Activated T-cell treated with anti-CD3 and anti-CD28 coated beads, Interleukin-2, amount 50 U/mL, for 72 hours (primary cell): ENCODE results near the gene LIPE. TPM values are rescaled to one million over a fixed set of nuclear protein-coding genes. Genes with fewer than 3 reads are reported as not detected.

ENCODE experiments used
- ATAC-seq, 2 donors: fragments of 150-1000 bp; cut with Tn5 transposase; replicated peaks in 1 of 2; 2 replicates each; pipeline ENCODE4 v1.10.0; 2021; ENCODE audit warnings: moderate library complexity in 2 of 2, mild to moderate bottlenecking in 1 of 2
- DNase-seq, 2 donors: peaks; one replicate each; pipeline ENCODE4 v3.0.0; 2021 to 2022; ENCODE audit warnings: mixed read lengths in 1 of 2
- H3K27ac Mint-ChIP-seq: one replicate; pipeline ENCODE4 v1.8.0; 2022; ENCODE audit warnings: mild to moderate bottlenecking, moderate library complexity, mixed read lengths
- H3K27me3 Mint-ChIP-seq: one replicate; pipeline ENCODE4 v1.8.0; 2022; ENCODE audit warnings: low read depth, mixed read lengths
- H3K36me3 Mint-ChIP-seq, 2 donors: one replicate each; pipeline ENCODE4 v1.8.0; 2022; ENCODE audit warnings: mixed read lengths in 2 of 2, mild to moderate bottlenecking in 1 of 2; ENCODE audit not compliant: insufficient read depth in 2 of 2
- H3K4me1 Mint-ChIP-seq: one replicate; pipeline ENCODE4 v1.8.0; 2022; ENCODE audit warnings: low read depth, mixed read lengths
- H3K4me3 Mint-ChIP-seq, 2 donors: one replicate each; pipeline ENCODE4 v1.8.0; 2022; ENCODE audit warnings: mild to moderate bottlenecking in 2 of 2, mixed read lengths in 2 of 2, moderate library complexity in 2 of 2
- H3K9me3 Mint-ChIP-seq, 2 donors: one replicate each; pipeline ENCODE4 v1.8.0; 2022; ENCODE audit warnings: mixed read lengths in 2 of 2
- total RNA-seq, 2 donors: library from RNA; stranded (reverse); gene quantifications; one replicate each; pipeline ENCODE4 v1.2.3, GENCODE V29; 2022

LIPE gene
- total RNA-seq, 2 donors from 2014 or later = 46.5 to 53.8 TPM

DNA sequence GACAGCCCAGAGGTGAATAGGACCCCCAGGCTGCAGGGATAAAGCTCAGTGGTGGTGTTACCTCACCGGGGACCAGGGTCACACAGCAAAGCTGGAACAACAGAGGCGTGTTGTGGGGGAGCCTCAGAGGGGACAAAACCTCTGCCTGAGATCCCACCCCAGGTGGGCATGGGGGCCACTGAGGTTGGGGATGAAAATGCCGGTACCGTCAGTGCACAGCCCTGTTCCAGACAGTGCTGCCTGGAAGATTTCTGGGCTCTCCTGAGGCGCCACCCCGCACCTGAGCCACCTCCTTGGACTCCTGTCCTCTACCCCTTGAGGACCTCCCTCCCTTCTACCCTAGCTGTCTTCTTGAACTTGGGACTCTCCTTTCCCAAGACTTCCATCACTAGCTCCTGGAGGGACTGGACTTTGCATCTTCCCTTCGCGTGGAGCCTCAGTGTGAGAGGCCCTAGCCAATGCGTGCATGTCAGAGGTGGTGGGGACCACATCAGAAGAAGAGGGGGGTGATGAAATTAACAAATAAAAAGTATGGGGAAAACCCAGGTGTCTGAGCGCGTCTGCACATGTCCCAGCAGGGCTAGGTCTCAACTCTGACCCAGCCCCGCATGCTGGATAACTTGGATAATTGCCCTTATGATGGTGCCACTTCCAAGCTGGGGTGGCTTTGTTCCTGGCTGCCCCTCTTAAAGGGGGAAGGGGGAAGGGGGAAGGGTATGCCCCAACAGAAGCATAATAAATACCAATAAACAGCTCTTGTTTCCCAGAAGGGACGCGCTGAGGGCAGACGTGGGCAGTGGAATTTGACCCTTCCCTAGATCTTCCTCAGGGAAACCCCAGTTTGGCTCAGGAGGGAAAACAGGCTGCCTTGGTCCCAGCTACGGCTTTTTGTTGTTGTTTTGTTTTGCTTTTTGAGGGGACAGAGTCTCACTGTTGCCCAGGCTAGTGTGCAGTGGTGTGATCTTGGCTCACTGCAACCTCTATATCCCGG lies 48.7 kb downstream of the LIPE start:
- Mint-ChIP-seq H3K27ac (no peak overlapping the region), H3K36me3 (no peaks in the 10 kb centered on the region), H3K9me3 (no peaks in the 10 kb centered on the region), H3K27me3 (peaks cover 19% of the 10 kb centered on the region), H3K4me3 (peak overlapping the region in 1 of 2 donors; percentile 27), H3K4me1 (peaks cover 10% of the 10 kb centered on the region)
- peak; percentile 42 to 67 for ATAC-seq
- DNase-seq = peak in 1 of 2 donors; percentile 31

DNA sequence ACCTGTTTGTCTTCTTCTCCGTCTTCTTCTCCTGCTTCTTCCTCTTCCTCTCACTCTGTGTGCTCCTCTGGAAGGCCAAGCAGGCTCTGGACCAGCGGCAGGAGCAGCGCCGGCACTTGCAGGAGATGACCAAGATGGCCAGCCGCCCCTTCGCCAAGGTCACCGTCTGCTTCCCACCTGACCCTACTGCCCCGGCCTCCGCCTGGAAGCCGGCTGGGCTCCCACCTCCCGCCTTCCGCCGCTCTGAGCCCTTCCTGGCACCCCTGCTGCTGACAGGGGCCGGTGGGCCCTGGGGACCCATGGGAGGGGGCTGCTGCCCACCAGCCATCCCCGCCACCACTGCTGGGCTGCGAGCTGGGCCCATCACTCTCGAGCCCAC lies 51.0 kb downstream of the LIPE start:
- no peaks in the 10 kb centered on the region for H3K9me3 Mint-ChIP-seq
- no peak overlapping the region for H3K4me3 Mint-ChIP-seq
- no peaks in the 10 kb centered on the region for H3K27me3 Mint-ChIP-seq
- no peak for DNase-seq
- H3K27ac Mint-ChIP-seq = no peak overlapping the region
- H3K4me1 Mint-ChIP-seq = peaks cover 10% of the 10 kb centered on the region
- no peak for ATAC-seq
- no peaks in the 10 kb centered on the region for H3K36me3 Mint-ChIP-seq

DNA sequence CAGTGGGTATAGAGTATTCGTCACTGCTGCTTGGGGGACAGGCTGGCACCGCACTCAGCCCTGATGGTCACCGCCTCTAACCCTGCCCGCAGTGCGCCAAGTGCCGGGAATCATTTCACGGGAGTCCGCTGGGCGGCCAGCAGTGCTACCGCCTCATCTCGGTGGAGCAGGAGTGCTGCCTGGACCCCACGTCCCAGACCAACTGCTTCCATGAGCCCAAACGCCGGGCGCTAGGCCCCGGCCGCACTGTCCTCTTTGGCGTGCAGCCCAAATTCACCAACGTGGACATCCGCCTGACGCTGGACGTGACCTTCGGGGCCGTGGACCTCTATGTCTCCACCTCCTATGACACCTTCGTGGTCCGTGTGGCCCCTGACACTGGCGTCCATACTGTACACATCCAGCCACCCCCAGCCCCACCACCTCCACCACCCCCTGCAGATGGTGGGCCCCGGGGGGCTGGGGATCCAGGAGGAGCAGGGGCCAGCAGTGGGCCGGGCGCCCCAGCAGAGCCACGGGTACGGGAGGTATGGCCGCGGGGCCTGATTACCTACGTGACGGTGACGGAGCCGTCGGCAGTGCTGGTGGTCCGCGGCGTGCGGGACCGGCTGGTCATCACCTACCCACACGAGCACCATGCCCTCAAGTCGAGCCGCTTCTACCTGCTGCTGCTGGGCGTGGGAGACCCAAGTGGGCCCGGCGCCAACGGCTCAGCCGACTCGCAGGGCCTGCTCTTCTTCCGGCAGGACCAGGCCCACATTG lies 51.6 kb downstream of the LIPE start:
- Mint-ChIP-seq H3K4me1 (peaks cover 10% of the 10 kb centered on the region), H3K27me3 (no peaks in the 10 kb centered on the region), H3K27ac (no peak overlapping the region), H3K4me3 (no peak overlapping the region), H3K9me3 (no peaks in the 10 kb centered on the region), H3K36me3 (no peaks in the 10 kb centered on the region)
- ATAC-seq (no peak), DNase-seq (no peak)

DNA sequence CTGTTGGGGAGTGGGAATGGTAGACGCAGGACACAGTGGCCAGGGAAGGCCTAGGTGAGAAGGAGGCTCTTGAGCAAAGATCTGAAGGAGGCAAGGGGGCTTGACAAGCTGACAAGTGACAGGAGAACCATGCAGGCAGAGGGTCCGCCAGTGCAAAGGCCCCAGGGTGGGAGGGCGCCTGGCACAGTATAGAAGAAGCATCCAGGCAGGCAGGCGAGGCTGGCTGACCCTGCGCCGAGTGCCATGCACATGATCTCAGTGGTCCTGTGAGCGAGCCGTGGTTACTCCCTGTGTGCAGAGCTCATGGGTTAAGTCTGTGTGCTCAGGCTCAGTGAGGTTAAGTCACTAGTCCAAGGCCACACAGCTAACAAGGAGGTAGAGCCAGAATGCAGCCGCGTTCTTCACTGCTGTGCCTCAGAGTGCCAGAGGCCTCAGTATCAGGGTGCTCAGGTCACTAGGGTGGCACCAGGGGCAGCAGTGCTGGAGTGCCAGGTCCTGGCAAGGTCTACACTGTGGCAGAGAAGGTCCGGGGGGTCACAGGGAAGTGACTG lies 52.3 kb downstream of the LIPE start:
- no peak for ATAC-seq
- Mint-ChIP-seq H3K9me3 (no peaks in the 10 kb centered on the region), H3K36me3 (no peaks in the 10 kb centered on the region)

DNA sequence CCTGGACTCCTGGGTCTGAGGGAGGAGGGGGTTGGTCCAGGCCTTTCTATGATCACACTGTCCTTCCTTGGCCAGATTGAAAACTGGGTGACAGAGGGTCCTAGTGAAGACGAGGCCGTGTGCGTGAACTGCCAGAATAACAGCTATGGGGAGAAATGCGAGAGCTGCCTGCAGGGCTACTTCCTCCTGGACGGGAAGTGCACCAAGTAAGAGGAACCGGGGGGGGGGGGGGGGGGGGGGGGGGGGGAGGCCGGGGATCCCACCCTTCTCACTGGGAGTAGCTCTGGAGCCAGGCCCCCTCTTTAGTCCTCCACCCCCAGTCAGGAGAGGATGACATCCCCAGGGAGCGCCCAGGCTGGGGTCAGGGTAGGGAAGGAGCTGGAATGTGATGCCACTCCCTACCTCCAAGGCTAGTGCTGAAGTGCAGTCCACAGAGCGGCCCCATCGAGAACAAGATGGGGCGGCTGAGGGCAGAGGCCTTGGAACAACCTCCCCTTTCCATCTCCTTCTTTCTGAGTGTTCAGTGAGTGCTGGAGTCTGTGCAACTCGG lies 56.5 kb downstream of the LIPE start:
- H3K27me3 Mint-ChIP-seq = no peaks in the 10 kb centered on the region
- DNase-seq (no peak), ATAC-seq (no peak)
- no peaks in the 10 kb centered on the region for H3K36me3 Mint-ChIP-seq
- H3K27ac Mint-ChIP-seq = no peak overlapping the region
- no peaks in the 10 kb centered on the region for H3K9me3 Mint-ChIP-seq
- H3K4me3 Mint-ChIP-seq = no peak overlapping the region
- no peaks in the 10 kb centered on the region for H3K4me1 Mint-ChIP-seq

More for the DNA sequence above, 52.3 kb downstream of the LIPE start:
- Mint-ChIP-seq H3K4me1 (peaks cover 10% of the 10 kb centered on the region), H3K4me3 (no peak overlapping the region), H3K27me3 (no peaks in the 10 kb centered on the region), H3K27ac (no peak overlapping the region)
- no peak for DNase-seq

DNA sequence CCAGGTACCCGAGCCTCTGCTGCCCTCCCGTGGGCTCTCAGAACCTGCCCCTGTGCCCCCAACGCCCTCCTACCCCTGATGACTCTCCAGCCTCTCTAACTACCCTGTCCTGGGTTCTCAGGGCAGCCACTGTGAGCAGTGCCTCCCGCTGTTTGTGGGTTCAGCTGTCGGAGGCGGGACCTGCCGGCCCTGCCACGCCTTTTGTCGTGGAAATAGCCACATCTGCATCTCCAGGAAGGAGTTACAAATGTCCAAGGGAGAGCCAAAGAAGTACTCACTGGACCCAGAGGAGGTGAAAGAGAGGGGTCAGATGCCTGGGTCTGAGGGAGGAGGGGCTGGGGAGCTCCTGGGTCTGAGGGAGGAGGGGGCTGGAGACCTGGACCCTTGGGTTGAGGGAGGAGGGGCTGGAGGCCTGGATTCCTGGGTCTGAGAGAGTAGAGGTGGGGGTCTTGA lies 57.1 kb downstream of the LIPE start:
- no peaks in the 10 kb centered on the region for H3K9me3 Mint-ChIP-seq
- no peak for ATAC-seq

DNA sequence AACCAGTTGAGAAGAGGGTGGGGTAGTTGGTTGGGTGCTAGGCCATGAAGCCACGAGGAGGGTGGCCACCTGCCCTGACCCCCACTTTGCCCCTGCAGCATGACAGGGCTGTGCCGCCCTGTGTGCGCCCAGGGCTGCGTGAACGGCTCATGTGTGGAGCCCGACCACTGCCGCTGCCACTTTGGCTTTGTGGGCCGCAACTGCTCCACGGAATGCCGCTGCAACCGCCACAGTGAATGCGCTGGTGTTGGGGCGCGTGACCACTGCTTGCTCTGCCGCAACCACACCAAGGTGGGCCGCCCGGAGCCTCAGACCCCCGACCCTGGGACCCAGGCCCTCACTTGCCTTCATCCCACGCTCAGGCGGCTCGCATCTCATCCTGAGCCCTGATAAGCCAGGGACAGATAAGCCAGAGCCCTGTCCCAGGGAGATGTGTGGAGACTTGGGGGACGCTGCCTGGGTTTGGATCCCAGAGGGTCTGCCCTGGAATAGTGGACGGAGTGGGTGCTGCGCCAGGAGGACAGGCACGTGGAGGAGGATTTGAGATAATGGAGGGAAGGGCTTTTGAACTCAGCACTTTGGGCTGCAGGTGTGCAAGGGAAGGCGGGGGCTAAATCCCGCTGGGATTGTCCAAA lies 57.6 kb downstream of the LIPE start:
- Mint-ChIP-seq H3K9me3 (no peaks in the 10 kb centered on the region), H3K27me3 (no peaks in the 10 kb centered on the region), H3K4me3 (no peak overlapping the region), H3K4me1 (no peaks in the 10 kb centered on the region), H3K36me3 (no peaks in the 10 kb centered on the region), H3K27ac (no peak overlapping the region)
- ATAC-seq (no peak), DNase-seq (no peak)

More for the DNA sequence above, 57.1 kb downstream of the LIPE start:
- no peaks in the 10 kb centered on the region for H3K4me1 Mint-ChIP-seq
- H3K27me3 Mint-ChIP-seq = no peaks in the 10 kb centered on the region
- no peak for DNase-seq
- no peak overlapping the region for H3K4me3 Mint-ChIP-seq
- H3K36me3 Mint-ChIP-seq = no peaks in the 10 kb centered on the region
- H3K27ac Mint-ChIP-seq = no peak overlapping the region

DNA sequence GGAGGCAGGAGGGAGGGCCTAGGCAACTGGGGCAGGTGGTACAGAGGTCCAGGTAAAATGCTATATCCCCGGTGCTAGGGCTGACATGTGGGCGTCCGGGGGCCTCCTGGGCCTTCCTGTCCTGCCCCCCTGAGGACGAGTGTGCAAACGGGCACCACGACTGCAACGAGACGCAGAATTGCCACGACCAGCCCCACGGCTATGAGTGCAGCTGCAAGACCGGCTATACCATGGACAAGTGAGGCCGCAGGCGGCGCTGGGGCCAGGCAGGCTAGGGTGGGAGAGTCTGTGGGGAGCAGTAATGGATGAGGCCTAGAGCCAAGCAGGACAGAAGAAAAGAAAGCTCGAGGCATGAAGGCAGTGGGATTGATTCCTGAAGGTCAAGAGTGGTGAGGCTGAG lies 58.4 kb downstream of the LIPE start:
- Mint-ChIP-seq H3K4me3 (no peak overlapping the region), H3K27ac (no peak overlapping the region), H3K36me3 (peaks cover 2 to 3% of the 10 kb centered on the region in 2 donors), H3K9me3 (no peaks in the 10 kb centered on the region), H3K4me1 (no peaks in the 10 kb centered on the region), H3K27me3 (no peaks in the 10 kb centered on the region)
- no peak for DNase-seq
- no peak for ATAC-seq

DNA sequence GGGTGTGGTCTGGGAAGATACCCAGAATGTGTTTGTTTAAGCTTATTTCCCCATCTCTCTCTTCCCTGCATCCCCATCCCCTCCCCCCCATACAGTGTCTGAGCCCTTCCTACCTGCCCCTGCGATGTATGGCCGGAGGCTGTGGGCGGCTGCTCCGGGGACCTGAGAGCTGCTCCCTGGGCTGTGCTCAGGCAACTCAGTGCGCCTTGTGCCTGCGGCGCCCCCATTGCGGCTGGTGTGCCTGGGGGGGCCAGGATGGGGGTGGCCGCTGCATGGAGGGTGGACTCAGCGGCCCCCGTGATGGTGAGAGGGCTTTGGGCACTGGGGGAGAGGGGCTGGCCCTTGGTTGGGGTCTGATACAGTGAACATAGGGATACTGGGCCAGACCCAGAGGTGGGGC lies 58.8 kb downstream of the LIPE start:
- Mint-ChIP-seq H3K4me3 (no peak overlapping the region), H3K9me3 (no peaks in the 10 kb centered on the region), H3K27me3 (no peaks in the 10 kb centered on the region), H3K4me1 (no peaks in the 10 kb centered on the region), H3K36me3 (peaks cover 5 to 6% of the 10 kb centered on the region in 2 donors), H3K27ac (no peak overlapping the region)
- ATAC-seq (no peak), DNase-seq (no peak)

DNA sequence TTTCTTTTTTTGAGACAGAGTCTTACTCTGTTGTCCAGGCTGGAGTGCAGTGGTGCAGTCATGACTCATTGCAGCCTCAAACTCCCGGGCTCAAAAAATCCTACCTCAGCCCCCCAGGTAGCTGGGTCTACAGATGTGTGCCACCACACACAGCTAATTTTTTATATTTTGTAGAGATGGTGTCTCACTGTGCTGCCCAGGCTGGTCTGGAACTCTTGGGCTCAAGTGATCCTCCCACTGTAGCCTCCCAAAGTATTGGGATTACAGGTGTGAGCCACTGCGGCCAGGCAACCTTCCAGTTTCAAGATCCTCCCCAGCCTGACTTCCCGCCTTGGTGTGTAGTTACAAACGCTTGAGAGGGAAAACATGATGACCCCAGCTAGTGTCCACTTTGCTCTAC lies 59.3 kb downstream of the LIPE start:
- Mint-ChIP-seq H3K36me3 (peaks cover 5 to 6% of the 10 kb centered on the region in 2 donors), H3K4me1 (no peaks in the 10 kb centered on the region), H3K4me3 (no peak overlapping the region), H3K9me3 (no peaks in the 10 kb centered on the region), H3K27ac (no peak overlapping the region), H3K27me3 (no peaks in the 10 kb centered on the region)
- DNase-seq (no peak), ATAC-seq (no peak)

DNA sequence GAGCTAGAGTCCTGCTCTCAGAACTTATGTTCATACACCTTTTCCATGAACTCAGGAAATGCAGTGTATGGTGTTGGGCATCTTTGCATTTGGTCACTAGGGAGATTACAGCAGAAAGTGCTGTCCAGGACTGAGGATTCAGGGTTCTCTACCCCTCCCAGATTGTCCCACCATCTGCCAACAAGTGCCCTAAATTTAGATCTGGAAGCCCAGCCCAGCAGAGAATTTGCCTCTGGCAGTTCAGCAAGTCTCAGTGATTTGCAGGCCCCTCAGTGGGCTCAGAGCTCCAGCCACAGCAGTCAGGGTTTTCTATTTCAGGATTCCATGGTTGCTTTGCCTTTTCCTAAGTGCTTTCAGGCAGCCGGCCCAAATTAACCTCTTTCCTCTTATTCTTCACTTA lies 60.5 kb downstream of the LIPE start:
- no peak overlapping the region for H3K4me3 Mint-ChIP-seq
- ATAC-seq = no peak
- H3K4me1 Mint-ChIP-seq = no peaks in the 10 kb centered on the region

DNA sequence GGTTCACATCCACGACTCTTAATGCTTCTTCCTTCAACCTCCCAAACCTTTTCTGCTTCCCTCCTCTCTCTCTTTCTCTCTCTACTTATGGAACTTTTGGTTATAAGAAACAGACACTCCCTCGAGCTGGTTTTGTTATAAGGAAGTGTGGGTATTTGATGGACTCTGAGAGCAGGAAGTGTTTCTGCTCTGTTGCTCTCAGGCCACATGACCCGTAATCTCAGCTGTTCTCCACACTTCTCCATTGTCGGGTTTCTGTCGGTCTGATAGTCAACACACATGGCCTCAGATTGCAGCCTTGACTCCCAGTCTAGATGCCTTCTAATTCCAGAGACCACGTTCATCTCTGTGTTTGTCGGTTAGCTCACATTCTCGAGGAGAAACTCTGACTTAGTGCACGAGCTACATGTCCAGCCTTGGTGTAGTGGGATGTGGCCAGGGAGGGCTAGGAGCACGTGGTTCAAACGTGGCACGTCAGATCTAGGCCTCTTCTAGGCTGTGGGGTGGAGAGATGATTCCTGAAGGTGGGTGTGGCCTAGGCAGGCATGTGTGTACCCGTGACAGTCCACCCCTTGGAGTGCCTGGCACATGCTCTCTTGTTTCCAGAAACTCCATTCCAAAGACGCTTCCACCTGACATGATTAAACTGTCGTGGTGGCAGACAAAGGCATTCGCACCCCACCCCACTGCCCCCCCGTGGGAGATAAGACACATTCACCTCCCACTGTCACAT lies 63.4 kb downstream of the LIPE start:
- no peaks in the 10 kb centered on the region for H3K4me1 Mint-ChIP-seq
- no peak for DNase-seq
- H3K36me3 Mint-ChIP-seq = peaks cover 5 to 6% of the 10 kb centered on the region in 2 donors
- no peaks in the 10 kb centered on the region for H3K27me3 Mint-ChIP-seq
- no peak for ATAC-seq
- H3K27ac Mint-ChIP-seq = no peak overlapping the region
- no peaks in the 10 kb centered on the region for H3K9me3 Mint-ChIP-seq
- no peak overlapping the region for H3K4me3 Mint-ChIP-seq

More for the DNA sequence above, 60.5 kb downstream of the LIPE start:
- no peaks in the 10 kb centered on the region for H3K9me3 Mint-ChIP-seq
- H3K27me3 Mint-ChIP-seq = no peaks in the 10 kb centered on the region
- no peak overlapping the region for H3K27ac Mint-ChIP-seq
- DNase-seq = no peak
- H3K36me3 Mint-ChIP-seq = peaks cover 5 to 6% of the 10 kb centered on the region in 2 donors
